Urinary bladder (tissue), 4 donors: Measurements from ENCODE around the gene SEC16A. TPM values are rescaled to one million over a fixed set of nuclear protein-coding genes. Genes with fewer than 3 reads are reported as not detected.
A peak's percentile ranks its signal among the peaks of the same experiment; 100 is the strongest.

Source experiments
- DNase-seq: peaks from one replicate; pipeline ENCODE4 v3.0.0-alpha.2; 2015; ENCODE audit errors: extremely low spot score
- H3K27ac ChIP-seq: one replicate; pipeline ENCODE4 v1.5.1; 2013; ENCODE audit warnings: low read depth, mild to moderate bottlenecking, moderate library complexity
- H3K36me3 ChIP-seq: one replicate; pipeline ENCODE4 v1.6.1; 2013; ENCODE audit warnings: mild to moderate bottlenecking, moderate library complexity; ENCODE audit not compliant: insufficient read depth
- H3K4me1 ChIP-seq: one replicate; pipeline ENCODE4 v1.6.1; 2013; ENCODE audit warnings: mild to moderate bottlenecking, moderate library complexity; ENCODE audit not compliant: insufficient read depth
- H3K4me3 ChIP-seq: one replicate; pipeline ENCODE4 v1.5.1; 2013; ENCODE audit warnings: low read depth, low read length
- WGBS: extraction: QIAGEN DNeasy Blood & Tissue Kit; methylation state at CpG from one replicate; pipeline ENCODE4 v1.1.7; 2013; 5-methylcytosine and 5-hydroxymethylcytosine counted together
- polyA plus RNA-seq: library from polyadenylated mRNA; stranded (reverse); fragments of 200-250 nt; gene quantifications from one replicate; pipeline ENCODE4 v1.2.3, GENCODE V29; 2013
- total RNA-seq: library from RNA; depleted of rRNA; stranded (reverse); fragments of >200 nt; gene quantifications from one replicate; pipeline ENCODE4 v1.2.3, GENCODE V29; 2014
- donor health status: healthy with polysubstance abuse.
- donor health status: healthy.

The SEC16A gene
- total and polyA plus RNA-seq, 2 donors: 24.3 to 36.4 TPM

DNA sequence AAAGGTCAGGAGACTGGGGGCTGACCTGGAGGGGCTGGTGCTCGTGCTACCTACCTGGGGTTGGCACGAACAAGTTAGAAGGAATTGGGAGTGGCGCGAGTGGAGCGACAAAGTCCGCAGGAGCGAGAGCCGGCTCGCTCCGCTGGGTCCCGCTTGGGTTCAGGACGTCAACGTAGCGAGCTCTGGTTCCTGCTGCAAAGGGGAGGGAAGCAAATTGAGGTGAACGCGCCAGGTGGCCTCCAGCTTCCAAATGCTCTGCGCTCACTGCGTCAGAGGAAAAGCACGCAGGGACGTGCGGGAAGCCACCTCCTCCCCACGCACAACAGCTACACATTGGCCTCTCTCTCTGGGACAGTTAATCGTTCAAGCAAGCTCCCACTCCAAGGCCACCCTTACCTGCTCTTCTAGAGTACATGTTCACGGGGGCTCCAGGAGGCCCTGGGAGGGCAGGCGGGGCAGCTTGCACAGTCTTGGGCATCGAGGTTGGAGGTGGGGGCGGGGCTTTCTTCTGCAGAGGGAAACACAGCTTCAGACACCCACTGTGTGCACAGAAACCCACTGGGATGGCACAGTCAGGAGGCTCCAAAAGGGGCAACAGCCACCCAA, 35.6 kb downstream of the SEC16A start:
- Histone ChIP-seq H3K27ac (no peak overlapping the region), H3K4me3 (no peak overlapping the region), H3K4me1 (no peaks in the 10 kb centered on the region), H3K36me3 (no peaks in the 10 kb centered on the region)
- no peak for DNase-seq
- 93% methylated on average over 27 of the region's 27 CpGs for WGBS

GRCh38 chr9:136445799-136446198, 37.0 kb downstream of the SEC16A start:
- Histone ChIP-seq H3K4me3 (no peak overlapping the region), H3K27ac (no peak overlapping the region), H3K36me3 (no peaks in the 10 kb centered on the region), H3K4me1 (no peaks in the 10 kb centered on the region)
- WGBS: 87% methylated on average over 7 of the region's 7 CpGs
- no peak for DNase-seq

DNA sequence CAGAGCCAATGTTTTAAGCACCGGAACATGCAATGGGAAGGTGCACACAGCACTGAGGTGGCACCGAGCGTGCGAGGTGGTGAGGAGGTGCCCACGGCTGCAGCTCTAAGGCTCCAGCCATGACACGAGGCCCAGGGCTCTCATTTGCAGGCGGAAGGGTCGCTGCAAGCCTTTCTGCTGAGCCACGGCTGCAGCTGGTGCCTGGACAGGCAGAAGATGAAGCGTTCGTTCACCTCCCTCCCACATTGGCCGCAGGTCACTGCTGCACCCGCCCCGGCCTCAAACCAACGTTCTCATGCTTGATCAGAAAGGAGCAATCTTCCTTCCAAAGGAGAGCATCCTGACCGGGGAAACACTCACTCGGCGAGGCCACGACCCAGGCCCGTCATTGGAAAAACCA, 38.7 kb downstream of the SEC16A start:
- WGBS: 94% methylated on average over 20 of the region's 20 CpGs
- Histone ChIP-seq H3K4me3 (no peak overlapping the region), H3K27ac (no peak overlapping the region), H3K36me3 (no peaks in the 10 kb centered on the region), H3K4me1 (no peaks in the 10 kb centered on the region)
- no peak for DNase-seq

- Histone ChIP-seq H3K4me3 (no peak overlapping the region), H3K4me1 (no peaks in the 10 kb centered on the region), H3K27ac (no peak overlapping the region), H3K36me3 (no peaks in the 10 kb centered on the region)
- 93% methylated on average over 7 of the region's 7 CpGs for WGBS
- DNase-seq: no peak
Measured at GRCh38 chr9:136443687-136444086, 39.2 kb downstream of the SEC16A start.

- no peak overlapping the region for H3K27ac ChIP-seq
- no peaks in the 10 kb centered on the region for H3K4me1 ChIP-seq
- no peaks in the 10 kb centered on the region for H3K36me3 ChIP-seq
- no peak overlapping the region for H3K4me3 ChIP-seq
- DNase-seq: no peak
- 93% methylated on average over 15 of the region's 15 CpGs for WGBS
Measured at GRCh38 chr9:136443087-136443486, 39.8 kb downstream of the SEC16A start.

DNA sequence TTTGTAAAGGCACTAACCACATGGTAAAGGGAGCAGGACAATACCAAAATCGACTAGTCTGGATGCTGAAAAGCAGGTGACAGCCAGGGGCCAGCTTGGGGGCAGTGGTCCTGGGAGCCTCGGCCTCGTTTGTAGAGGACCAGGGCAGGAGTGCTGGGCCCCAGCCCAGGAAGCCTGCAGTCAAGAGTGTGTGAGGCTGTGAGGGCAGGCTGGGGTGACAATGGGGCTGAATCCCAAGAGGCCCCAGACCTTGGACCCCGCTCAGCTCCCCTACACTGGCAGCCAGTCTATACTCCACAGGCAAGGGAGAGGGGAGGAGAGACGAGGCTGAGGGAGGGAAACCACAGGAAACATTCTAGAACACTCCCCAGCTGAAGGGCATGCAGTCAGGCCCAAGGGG, 40.6 kb downstream of the SEC16A start:
- no peak for DNase-seq
- 80% methylated on average over 5 of the region's 5 CpGs for WGBS
- H3K27ac ChIP-seq: no peak overlapping the region
- no peaks in the 10 kb centered on the region for H3K4me1 ChIP-seq
- H3K36me3 ChIP-seq: no peaks in the 10 kb centered on the region
- no peak overlapping the region for H3K4me3 ChIP-seq

- Histone ChIP-seq H3K4me1 (no peaks in the 10 kb centered on the region), H3K27ac (no peak overlapping the region), H3K36me3 (no peaks in the 10 kb centered on the region), H3K4me3 (no peak overlapping the region)
- no peak for DNase-seq
- WGBS: 82% methylated on average over 17 of the region's 17 CpGs
Measured at GRCh38 chr9:136441681-136442245, 41.1 kb downstream of the SEC16A start.

DNA sequence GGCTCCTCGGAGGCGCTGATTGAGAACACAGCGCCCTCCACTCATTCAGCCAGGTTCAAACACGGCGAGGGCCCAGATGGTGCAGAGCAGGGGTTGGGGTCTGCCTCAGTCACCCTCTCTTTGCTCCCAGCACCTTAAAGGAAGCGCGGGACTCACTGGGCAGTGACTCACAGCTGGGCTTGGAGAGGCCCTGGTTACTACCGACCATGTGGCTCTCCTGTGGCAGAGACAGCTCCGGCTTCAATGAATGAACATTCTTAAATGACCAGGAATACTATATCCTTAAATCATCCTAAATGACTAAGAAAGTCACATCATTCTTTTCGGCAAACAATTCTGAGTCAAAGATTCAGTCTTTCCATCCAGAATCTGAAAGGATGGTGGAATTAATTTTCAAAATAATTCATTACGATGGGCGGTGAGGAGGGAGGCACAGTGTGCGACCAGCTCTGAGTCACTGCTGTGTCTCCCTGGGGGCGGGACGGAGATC, 41.6 kb downstream of the SEC16A start:
- H3K4me1 ChIP-seq: no peaks in the 10 kb centered on the region
- no peak overlapping the region for H3K27ac ChIP-seq
- no peaks in the 10 kb centered on the region for H3K36me3 ChIP-seq
- no peak for DNase-seq
- WGBS: 92% methylated on average over 15 of the region's 15 CpGs
- H3K4me3 ChIP-seq: no peak overlapping the region

DNA sequence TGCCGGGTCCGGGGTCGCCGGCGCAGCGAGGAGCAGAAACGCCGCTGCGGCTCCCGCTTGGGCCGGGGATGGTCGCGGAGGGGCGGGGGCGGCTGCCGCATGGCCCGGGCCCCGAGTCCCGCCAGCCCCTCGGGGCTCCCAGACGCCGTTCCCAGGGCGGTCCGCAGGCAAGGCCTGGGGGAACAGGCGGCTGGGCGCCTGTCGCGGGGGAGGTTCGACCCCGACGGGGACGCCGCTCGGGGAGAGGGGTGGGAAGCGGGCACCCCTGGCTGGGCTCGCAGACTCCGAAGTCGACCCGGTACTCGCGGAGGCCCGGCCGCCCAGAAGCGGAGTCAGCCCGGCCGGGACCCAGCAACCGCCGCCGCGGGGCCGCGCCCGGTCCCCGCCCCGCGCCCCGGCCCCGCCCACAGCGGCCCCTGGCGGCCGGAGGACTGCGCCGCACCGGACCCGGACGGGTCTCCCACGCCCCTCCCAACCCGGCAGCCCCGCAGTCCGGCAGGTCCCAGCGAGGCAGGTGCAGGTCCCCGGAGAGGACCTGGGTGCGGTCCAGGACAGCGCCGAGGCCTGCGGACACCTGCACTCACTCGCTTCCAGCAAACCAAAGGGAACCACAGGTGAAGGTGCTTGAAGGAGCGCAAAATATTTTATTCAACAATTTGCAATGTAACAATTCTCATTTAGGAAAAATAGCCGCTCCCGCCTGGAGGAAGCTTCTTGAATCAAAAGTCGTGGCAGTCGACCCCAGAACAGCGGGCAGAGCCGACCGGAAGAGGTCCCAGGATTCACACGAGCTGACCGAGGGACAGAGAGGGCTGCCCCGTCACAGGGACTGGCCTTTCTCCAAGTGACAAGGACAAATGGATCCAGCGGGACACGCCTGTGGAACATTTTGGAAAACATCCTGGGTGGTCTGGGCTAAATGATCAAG, 43.1 kb downstream of the SEC16A start, which contains the start of gene INPP5E:
Gene INPP5E (minus strand): TSS at position 365 of the 928 bp plus-strand sequence. CDS start 426 bp downstream, outside the sequence.
- peak within 1 kb of the TSS; percentile 85 for H3K4me3 ChIP-seq
- H3K4me1 ChIP-seq: no peaks in the 10 kb centered on the region
- 8% methylated on average over 90 of the region's 90 CpGs for WGBS
- DNase-seq: no peak
- peak within 1 kb of the TSS; percentile 23 for H3K27ac ChIP-seq
- no peaks in the 10 kb centered on the region for H3K36me3 ChIP-seq

DNA sequence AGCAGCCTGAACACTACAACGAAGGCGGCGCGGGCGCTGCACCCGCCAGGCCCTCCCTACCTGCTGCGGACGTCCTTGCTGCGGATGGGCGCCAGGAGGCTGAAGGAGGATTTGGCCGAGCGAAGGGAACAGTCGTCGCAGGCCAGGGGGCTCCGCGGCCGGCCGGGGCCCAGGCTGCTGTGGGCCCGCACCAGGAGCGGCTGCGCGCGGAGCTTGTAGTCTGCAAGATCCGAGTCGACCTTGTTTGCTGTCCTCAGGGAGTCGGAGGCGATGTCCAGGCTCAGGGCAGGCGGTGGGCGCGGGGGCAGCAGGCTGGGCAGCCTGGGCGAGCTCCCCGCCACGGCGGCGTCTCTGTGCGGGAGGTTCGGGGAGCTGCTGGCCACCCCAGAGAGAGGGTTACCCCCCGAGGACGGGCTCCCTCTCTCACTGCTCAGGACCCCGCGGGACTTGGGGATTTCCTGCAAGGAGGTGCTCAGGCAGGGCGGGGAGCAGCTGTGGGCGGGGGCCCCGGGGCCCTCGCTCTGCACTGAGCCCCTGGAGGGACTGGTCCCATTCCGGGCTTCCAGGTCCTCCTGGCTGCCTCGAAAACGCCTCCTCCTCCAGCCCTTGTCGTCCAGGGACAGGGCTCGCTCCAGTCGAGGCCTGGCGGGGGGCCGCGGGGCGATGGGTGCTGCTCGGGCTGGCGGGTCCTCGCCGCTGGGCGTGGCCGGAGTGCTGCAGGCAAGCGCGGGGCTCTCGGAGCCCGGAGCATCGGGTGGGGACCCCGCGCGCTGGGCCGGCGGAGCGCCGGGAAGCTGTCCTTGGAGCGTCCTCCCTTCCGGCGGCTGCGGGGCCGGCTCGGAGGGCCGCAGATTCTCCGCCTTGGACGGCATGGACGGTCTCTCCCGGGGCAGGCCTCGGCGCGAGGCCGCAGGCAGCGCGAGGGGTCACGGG, 44.0 kb downstream of the SEC16A start:
- Histone ChIP-seq H3K36me3 (no peaks in the 10 kb centered on the region), H3K27ac (peak overlapping the region; percentile 23), H3K4me1 (no peaks in the 10 kb centered on the region)

DNA sequence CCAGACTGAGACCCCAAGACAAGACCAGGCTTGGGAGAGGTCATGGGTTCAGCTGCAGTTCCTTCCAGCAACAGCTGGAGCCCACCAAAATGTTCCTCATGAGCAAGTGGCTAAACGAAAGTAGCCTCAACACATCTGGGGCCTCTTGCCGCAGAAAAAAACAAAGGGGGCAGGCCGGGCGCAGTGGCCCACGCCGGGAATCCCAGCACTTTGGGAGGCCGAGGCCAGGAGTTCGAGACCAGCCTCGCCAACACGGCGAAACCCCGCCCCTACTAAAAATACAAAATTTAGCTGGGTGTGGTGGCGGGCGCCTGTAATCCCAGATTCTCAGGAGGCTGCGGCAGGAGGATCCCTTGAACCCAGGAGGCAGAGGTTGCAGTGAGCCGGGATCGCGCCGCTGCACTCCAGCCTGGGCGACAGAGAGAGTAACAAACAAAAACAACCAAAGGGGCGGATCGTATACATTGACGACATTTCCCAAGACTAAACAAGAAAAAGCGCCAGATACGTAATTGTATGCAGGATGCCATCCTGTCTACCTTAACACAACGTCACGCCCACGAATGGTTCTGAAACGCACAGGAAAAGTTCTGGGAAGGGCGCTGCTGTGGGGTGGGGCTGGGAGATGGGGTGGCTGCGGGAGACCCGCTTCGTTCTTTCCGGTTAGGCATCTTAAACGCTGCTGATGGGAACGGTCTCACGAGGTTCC, 44.8 kb downstream of the SEC16A start:
- WGBS: 43% methylated on average over 37 of the region's 37 CpGs
- Histone ChIP-seq H3K4me1 (no peaks in the 10 kb centered on the region), H3K27ac (no peak overlapping the region), H3K36me3 (no peaks in the 10 kb centered on the region), H3K4me3 (peak overlapping the region; percentile 85)
- no peak for DNase-seq

More for the DNA sequence above, 44.0 kb downstream of the SEC16A start:
- WGBS: under 1% methylated on average over 91 of the region's 91 CpGs
- no peak for DNase-seq
- H3K4me3 ChIP-seq: peak overlapping the region; percentile 85

DNA sequence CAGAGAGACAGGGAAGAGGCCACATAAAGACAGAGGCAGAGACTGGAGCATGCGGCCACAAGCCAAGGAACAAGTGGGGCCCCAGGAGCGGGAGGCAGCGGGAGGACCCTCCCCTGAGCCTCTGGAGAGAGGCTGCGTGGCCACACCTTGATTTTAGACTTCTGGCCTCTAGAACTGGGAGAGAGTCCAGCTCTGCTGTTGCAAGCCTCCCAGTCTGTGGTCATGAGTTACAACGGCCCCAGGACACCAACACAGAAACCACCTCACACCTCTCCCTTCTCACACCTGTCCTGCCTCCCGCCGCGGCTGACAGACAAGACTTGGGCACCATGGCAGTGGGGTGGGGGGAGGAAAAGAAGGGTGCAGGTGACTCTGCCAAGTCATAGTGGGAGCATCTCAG, 45.4 kb downstream of the SEC16A start:
- peak overlapping the region; percentile 85 for H3K4me3 ChIP-seq
- H3K4me1 ChIP-seq: no peaks in the 10 kb centered on the region
- 61% methylated on average over 8 of the region's 8 CpGs for WGBS
- no peak overlapping the region for H3K27ac ChIP-seq
- no peaks in the 10 kb centered on the region for H3K36me3 ChIP-seq
- DNase-seq: no peak
